AG04450 (cell line): ENCODE results near the gene NKX3-2. TPM values are rescaled to one million over a fixed set of nuclear protein-coding genes. Genes with fewer than 3 reads are reported as not detected.

Experiments used
- CTCF ChIA-PET: fragments of 300-600, 350-600 bp; formaldehyde crosslinking; extraction: SDS; loops from one replicate; lab custom pipeline; 2022; ENCODE audit warnings: antibody characterized with exemption, inconsistent platforms; lab: Charles Lee
- POLR2A ChIA-PET: fragments of 350-600 bp; formaldehyde crosslinking; extraction: SDS; loops from one replicate; lab custom pipeline; 2021; ENCODE audit warnings: antibody characterized with exemption, inconsistent platforms; lab: Yijun Ruan, JAX
- DNase-seq: peaks from one replicate; pipeline ENCODE4 v3.0.0-alpha.2; 2011; ENCODE audit warnings: low read depth, low spot score
- H3K27ac ChIP-seq: one replicate; pipeline ENCODE4 v1.5.1; 2012; ENCODE audit warnings: low read depth, low read length, control low read depth
- H3K27me3 ChIP-seq: one replicate; pipeline ENCODE4 v1.6.0; 2012; ENCODE audit warnings: low read length; ENCODE audit not compliant: control insufficient read depth, insufficient read depth
- H3K4me3 ChIP-seq: 2 replicates; pipeline ENCODE4 v1.5.1; 2011; ENCODE audit warnings: mild to moderate bottlenecking, low read depth, low read length, control low read depth
- H3K9me3 ChIP-seq: 2 replicates; pipeline ENCODE4 v1.5.1; 2012; ENCODE audit warnings: low read length; ENCODE audit not compliant: control insufficient read depth, insufficient read depth
- CTCF ChIP-seq: IDR thresholded peaks from 2 replicates; pipeline ENCODE4 v1.5.1; 2011; ENCODE audit warnings: low read depth, low read length, control low read depth, inconsistent platforms
- polyA plus RNA-seq: library from polyadenylated mRNA; depleted of rRNA; stranded (reverse); fragments of >200 nt; gene quantifications from 2 replicates; pipeline ENCODE4 v1.2.3, GENCODE V29; 2011

Gene NKX3-2
- polyA plus RNA-seq, 1 experiment: not detected

DNA sequence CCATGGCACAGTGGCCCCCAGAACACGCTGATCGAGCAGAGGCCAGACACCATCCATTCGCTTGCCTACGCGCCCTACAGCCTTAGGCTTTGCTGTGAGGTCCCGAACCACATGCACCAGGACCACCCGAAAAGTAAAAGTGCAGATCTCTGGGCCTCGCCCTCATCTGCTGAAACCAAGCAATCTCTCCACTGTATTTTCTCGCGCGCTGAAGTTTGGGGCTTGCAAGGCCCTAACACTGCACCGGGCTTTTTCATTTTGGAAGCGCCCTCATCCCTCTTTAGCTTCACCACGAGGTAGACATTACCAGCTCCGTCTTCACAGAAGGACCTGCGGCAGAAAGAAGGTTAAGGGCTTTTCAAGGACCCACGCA lies 21.2 kb downstream of the NKX3-2 start:
- CTCF ChIA-PET: no interaction called here

GRCh38 chr4:13522282-13523104 lies 21.8 kb downstream of the NKX3-2 start:
- no peak for DNase-seq
- CTCF ChIA-PET: interaction anchor here (1.4 kb wide), 1 partner anchor 26 kb away, joined by 4 read pairs; no protein-coding TSS in a partner anchor

More for the DNA sequence above, 21.2 kb downstream of the NKX3-2 start:
- H3K27ac ChIP-seq: no peak overlapping the region
- H3K9me3 ChIP-seq: peaks cover 24% of the 10 kb centered on the region
- DNase-seq: no peak
- POLR2A ChIA-PET: no interaction called here
- H3K27me3 ChIP-seq: peaks cover 78% of the 10 kb centered on the region
- H3K4me3 ChIP-seq: no peak overlapping the region
- TF ChIP-seq CTCF: no peak

GRCh38 chr4:13521047-13521446 lies 23.3 kb downstream of the NKX3-2 start:
- Histone ChIP-seq H3K27ac (no peak overlapping the region), H3K9me3 (peaks cover 24% of the 10 kb centered on the region), H3K4me3 (no peak overlapping the region), H3K27me3 (peaks cover 58% of the 10 kb centered on the region)
- DNase-seq: no peak
- POLR2A ChIA-PET: no interaction called here
- no peak for TF ChIP-seq CTCF
- CTCF ChIA-PET: interaction anchor here (1.4 kb wide), 1 partner anchor 27 kb away, joined by 4 read pairs; no protein-coding TSS in a partner anchor

More at GRCh38 chr4:13522282-13523104, 21.8 kb downstream of the NKX3-2 start:
- no peak for TF ChIP-seq CTCF
- Histone ChIP-seq H3K27ac (no peak overlapping the region), H3K27me3 (peaks cover 73% of the 10 kb centered on the region), H3K9me3 (peaks cover 24% of the 10 kb centered on the region), H3K4me3 (no peak overlapping the region)
- POLR2A ChIA-PET: no interaction called here

DNA sequence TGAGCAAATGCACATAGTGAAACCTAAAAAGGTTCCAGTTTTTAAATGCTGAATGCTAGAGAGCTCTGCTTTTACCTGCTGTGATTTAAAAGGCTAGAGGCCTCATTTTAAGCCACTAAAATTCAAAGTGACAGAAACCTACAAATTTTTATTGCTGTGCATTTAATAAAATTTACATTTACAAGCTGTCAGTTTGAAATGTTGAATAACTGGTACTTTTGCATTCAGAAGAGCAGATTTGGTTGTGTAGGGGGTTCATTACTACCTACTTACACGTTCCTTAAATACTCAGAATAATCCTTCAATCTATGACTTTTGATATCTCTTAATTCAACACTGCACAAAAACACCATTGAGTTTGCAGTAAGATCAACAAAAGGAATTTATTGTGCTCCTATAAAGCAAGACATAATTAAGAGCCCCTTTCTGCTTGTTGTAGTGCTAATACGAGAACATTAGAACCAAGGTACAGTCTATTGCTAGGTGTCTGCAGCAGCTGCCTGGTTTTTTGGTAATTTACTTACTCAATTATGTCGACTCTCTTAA lies 27.9 kb downstream of the NKX3-2 start:
- no peak overlapping the region for H3K27ac ChIP-seq
- CTCF ChIA-PET: no interaction called here
- H3K4me3 ChIP-seq: no peak overlapping the region
- POLR2A ChIA-PET: no interaction called here
- no peak for TF ChIP-seq CTCF
- no peak for DNase-seq
- H3K9me3 ChIP-seq: no peaks in the 10 kb centered on the region
- H3K27me3 ChIP-seq: peaks cover 16% of the 10 kb centered on the region

GRCh38 chr4:13515268-13515667 lies 29.0 kb downstream of the NKX3-2 start:
- no peak for DNase-seq
- POLR2A ChIA-PET: no interaction called here
- Histone ChIP-seq H3K4me3 (no peak overlapping the region), H3K27me3 (peaks cover 8% of the 10 kb centered on the region), H3K9me3 (no peaks in the 10 kb centered on the region), H3K27ac (no peak overlapping the region)
- TF ChIP-seq CTCF: no peak
- CTCF ChIA-PET: interaction anchor here (0.6 kb wide), 1 partner anchor 100 kb away, joined by 8 read pairs; no protein-coding TSS in a partner anchor
